Stimulated activated CD4-positive, alpha-beta T cell treated with anti-CD3 and anti-CD28 coated beads, Interleukin-12 subunit alpha, Interleukin-12 subunit beta, amount 100 ng/mL, for 4 hours (primary cell): ENCODE data around the gene MREG.
"Not testable (repeated sequence)": the region's sequence is repeated elsewhere in the genome, so short reads cannot be mapped to it uniquely, and the experiment has no call there.

ENCODE experiments used
- DNase-seq: peaks from one replicate; pipeline ENCODE4 v3.0.0-alpha.2; 2020

Gene MREG

GRCh38 chr2:215951558-215951957 is 61.8 kb downstream of the MREG start:
- DNase-seq = no peak

DNA sequence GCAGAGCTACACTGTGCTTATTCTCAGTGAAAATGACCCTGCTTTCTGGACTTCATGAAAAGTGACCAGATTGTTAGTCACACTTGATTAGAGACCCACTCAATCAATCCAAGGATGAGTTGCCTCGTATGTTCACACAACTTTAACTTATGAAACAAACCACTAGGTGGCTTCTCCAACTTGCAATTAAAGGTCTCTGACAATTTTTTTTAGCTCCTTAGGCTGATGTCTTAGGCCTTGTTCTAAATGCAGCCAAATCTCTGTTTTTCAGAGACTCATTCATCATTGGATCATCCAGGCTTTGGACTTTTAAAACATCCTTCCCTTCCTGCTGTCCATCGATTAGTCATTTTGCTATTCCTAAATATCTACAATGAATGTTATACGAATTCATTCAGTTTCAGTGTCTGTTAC is 63.4 kb downstream of the MREG start:
- no peak for DNase-seq

- no peak for DNase-seq
These were observed 65.3 kb downstream of the MREG start for GRCh38 chr2:215948051-215948450.

DNA sequence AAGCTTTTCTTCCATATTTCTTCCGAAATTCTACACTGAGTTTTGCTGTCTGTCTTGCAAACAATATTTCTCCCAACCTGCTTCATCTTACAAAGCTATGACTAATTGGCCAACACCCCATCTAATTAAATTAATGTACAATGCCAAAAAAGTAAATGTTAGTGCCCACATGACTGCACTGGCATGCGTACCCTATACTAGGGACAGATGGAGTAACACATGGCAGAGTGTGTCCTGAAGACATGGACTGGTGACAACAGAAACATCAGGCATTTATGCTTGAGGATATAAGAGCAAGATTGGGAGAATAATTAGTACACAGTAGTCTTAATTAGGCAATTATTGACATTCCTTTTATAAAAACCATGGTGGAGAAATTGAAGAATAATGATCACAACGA is 66.8 kb downstream of the MREG start:
- no peak for DNase-seq

DNA sequence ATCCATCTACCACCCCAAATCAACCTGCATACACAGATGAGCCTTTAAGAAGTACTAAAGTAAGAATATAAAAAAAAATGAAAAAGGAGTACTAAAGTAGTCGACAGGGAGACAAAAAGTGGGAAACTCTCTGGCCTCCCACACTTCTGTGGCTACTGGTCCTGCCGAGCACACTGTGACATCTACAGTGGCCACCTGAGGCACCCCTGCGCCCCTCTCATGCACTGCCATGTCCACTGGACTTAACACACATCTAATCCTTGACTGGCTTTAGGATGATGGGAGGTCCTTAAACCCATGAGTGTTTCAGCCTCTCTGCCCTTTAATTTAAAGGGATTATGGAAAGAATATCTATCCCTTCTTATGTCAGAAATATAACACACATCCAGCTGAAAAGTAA is 71.2 kb downstream of the MREG start:
- no peak for DNase-seq

DNA sequence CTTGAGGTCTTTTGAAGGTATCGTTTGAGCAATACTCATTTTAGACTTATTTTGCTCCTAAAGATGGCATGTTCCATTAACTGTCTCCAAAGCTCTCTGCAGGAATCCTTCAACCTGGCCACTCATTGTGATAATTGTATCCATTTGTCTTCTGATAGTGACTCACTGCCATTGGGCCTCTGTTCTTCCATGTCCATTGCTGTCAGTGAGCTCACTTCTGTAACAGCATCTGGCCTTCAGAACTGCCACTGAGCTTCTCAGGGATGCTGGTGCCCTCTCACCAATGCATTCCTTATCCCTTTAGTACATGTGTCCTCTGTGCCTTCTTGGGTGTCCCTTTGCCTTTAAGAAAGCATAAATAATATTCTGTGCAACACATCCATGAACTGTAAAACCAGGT is 71.6 kb downstream of the MREG start:
- DNase-seq = no peak

GRCh38 chr2:215940645-215941184 is 72.6 kb downstream of the MREG start:
- no peak for DNase-seq

DNA sequence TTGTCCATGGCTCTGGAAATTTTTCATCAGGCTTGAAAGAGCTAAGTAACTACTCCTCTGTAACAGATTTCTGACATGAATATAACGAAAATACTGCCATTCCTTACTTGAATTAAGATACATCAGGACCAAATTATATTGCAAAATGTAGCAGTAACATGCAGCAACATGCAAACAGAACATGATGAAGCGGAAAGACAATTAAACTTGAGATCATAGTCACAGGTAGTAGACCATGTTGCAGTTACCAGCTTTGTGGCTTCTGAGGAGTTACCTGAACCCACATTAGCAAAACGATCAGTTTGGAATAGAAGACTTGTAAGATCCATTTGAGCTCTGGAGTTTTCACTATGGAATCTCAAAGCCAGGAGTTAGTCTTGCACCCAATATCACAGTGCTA is 76.2 kb downstream of the MREG start:
- no peak for DNase-seq

DNA sequence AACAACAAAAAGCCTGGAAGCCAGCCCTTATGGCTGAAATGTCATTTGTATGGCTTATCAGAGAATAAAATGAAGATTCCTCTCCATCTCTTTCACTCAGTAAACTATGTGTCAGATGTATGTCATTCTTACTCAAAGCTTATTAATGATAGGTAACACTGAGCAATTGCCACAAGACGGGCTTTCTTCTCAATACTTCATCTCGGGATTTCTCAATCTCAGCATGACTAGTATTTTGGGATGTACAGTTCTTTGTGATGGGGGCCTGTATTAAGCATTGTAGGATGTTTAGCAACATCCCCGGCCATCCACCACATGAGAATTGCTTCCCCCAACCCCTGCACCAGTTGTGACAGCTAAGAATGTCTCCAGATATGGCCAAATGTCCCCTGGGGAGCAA is 80.2 kb downstream of the MREG start:
- DNase-seq = no peak

DNA sequence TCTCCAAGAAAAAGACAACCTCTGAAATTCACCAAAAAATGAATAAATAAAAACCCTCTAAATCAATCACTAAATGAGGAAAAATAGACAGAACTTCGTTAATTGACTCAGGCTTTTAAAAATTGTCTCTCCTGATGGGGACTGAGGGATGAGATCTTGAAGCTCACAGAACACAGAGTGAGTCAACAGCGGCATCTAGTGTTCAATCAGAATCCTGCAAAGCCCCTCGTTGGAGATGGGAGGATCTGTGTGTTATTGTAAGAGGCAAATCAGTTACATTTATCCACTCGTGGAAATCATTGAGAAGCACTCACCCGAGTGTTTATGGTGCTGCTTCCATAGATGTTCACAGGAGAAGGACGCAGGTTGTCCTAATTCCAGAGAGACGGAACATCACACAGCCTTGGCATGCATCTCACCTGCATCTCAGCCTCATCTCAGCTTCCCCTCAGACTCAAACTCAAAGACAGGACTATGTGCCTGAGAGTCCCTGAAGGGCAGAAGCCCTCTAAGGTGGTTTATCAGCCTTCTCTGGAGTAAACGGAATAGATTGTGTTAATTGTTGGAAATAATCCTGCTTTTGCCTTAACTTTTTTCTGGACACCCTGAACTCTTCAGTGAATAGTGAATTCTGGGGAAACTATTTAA is 82.0 kb downstream of the MREG start:
- peak; percentile 36 for DNase-seq

- DNase-seq = no peak
These were observed 82.7 kb downstream of the MREG start for GRCh38 chr2:215930505-215931253.

DNA sequence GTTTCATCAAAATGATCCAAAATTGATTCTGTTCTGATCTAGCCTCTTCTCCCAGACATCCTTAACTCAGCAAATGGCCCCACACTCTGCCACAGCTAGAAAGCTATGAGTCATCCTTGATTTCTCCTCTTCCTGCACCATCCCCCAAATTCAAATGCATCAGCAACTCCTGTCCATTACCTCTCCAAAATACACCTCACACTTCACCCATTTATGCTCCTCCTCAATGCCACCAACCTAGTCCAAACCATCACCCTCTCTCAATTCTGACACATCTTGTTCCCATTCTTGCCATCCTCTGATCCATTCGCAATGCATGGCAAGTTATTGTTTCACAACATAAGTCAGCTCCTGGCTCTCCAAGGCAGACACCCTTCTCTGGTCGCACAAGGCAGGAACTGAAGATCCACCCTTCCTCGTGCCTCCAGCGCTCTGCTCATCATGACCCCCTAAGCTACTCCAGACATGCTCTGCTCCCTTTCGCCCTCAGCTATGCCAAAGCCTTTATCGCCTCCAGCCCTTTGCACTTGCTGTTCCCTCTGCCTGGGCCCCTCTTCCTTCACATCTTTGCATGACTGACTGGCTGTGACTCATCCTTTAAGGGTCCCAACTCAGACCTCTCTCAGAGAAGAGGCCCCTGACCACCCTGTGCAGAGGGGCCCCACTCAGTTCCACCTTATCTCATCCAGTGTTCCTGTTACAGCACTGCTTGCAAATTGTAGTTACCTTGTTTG is 83.6 kb downstream of the MREG start:
- DNase-seq = no peak

DNA sequence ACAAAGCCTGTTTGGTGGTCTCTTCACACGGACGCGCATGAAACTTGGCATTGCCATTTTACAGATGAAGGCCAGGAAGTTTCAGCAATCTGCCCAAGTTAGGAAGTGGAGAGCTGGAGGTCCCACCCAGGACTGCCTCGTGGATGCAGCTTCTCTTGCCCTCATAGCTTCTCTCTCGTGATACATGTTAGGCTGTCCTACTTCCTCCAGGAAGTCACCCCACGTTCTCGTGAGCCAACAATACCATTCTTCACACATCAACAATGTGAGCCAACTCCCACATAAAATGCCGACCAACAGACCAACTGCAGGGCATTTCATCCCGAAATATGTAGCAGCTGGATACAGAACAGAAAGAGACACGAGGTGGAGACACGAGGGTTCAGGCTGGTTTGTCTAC is 85.3 kb downstream of the MREG start:
- DNase-seq = no peak

DNA sequence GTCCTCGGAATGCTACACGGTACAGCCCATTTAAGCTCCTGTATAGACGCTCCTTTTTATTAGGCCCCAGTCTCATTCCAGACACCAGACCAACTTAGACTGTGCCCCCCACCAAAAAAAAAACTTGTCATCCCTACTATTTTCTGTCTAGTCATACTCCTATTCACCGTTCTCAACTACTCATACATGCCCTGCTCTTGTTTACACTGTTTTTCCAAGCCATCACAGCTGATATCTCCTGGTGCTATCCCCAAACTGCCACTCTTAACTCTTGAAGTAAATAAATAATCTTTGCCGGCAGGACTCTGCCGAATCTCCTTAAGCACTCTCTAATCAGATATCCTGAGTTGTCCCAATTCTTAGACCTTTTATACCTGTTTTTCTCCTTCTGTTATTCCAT is 86.4 kb downstream of the MREG start:
- not testable (repeated sequence) for DNase-seq

- DNase-seq = no peak
These were observed 91.5 kb downstream of the MREG start for GRCh38 chr2:215921895-215922294.

DNA sequence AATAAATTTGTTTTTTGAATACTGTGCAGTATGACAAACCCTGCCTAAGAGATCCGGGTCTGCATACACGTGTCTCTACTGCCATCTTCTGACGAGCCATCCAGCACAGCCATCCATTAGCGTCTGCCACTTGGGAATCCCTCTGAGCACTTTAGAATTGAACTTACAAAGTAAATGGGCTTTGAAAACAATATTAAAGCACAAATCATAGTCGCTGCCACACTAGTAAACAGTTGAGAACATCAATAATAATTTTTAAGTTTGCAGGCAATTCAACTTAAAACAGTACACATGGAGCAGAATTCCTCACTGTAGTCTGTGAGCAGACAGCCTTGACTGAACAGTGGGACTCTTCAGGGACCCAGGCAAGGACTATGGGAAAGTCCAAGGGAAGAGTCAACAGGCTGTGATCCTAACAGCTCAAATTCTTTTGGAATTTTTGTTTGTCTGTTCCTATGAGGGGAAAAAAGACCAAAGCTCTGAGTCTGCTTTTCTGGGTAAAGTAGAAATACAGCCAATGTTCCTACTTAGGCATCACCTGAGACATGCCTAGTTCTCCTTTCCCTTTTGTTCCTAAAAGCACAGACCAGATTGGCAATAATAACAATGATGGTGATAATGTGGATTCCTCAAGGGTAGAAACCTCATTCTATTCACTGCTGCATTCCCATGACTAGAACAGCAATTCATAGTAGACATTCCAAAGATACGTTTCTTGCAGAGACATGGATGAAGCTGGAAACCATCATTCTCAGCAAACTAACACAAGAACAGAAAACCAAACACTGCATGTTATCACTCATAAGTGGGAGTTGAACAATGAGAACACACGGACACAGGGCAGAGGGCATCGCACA is 92.9 kb downstream of the MREG start:
- peak; percentile 39 for DNase-seq

DNA sequence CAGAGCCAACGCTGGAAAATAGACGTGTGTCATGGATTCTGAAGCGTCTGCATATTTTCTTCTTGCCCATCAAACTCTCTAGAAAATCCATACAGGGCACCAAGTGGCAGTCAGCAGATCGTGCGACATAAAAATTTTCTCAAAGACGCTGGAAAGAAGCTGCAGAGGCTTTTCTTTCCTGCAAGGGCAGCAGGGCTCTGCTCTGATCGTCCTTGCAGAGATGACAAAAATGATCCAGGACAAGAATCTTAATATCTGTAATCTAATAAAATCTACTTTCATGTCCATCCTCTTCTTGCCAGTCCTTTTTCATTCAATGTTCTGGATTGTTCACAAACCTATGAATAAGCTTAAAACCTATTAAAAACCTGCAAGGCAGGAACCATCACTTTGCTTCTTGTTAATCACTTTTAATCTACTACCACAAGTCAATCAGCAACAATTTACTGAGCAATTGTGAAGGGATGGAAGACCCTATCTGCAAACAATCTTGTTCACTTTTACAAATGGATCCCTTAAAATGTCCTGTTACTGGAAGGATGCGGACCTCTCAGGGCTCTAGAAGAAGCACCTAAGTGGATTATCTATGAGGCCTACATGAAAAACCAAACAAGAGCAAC is 93.6 kb downstream of the MREG start:
- DNase-seq = no peak

GRCh38 chr2:215918901-215919599 is 94.3 kb downstream of the MREG start:
- no peak for DNase-seq

- no peak for DNase-seq
These were observed 95.3 kb downstream of the MREG start for GRCh38 chr2:215917953-215918620.

DNA sequence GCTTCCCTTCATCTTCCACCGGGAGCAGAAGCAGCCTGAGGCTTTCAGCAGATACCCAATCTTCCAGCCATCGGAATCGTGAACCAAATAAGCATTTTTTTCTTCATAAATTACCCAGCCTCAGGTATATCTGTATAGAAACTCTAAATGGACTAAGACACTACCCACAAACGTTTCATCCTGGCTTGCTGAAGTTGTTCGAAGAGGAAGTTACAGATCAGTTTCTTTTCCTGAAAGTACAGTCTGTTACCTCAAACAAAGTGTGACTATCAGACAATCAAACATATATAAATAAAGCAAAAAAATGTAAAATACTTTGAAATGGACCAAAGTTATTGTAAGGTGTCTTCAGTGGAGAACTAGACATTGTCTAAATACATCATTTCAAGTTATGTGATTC is 97.9 kb downstream of the MREG start:
- no peak for DNase-seq

DNA sequence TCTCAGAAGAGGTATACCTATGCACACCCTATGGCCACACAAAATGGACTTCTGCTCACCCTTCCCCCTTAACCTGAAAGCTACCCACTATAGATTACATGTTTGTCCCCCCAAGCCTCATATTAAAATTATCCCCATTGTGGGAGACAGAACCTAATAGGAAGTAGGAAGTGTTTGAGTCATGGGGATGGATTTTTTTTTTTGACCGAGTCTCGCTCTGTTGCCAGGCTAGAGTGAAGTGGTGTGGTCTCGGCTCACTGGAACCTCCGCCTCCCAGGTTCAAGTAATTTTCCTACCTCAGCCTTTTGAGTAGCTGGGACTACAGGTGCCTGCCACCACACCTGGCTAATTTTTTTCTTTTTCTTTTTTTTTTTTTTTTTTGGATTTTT is 98.6 kb downstream of the MREG start:
- DNase-seq = no peak
